Fibroblast of peridontal ligament (primary cell): ENCODE measurements around the gene GPR84.
A peak's percentile ranks its signal among the peaks of the same experiment; 100 is the strongest.
"Not testable (repeated sequence)": the region's sequence is repeated elsewhere in the genome, so short reads cannot be mapped to it uniquely, and the experiment has no call there.

Source experiments
- DNase-seq: peaks from one replicate; pipeline ENCODE4 v3.0.0-alpha.2; 2010; ENCODE audit errors: extremely low read depth

GPR84 gene

DNA sequence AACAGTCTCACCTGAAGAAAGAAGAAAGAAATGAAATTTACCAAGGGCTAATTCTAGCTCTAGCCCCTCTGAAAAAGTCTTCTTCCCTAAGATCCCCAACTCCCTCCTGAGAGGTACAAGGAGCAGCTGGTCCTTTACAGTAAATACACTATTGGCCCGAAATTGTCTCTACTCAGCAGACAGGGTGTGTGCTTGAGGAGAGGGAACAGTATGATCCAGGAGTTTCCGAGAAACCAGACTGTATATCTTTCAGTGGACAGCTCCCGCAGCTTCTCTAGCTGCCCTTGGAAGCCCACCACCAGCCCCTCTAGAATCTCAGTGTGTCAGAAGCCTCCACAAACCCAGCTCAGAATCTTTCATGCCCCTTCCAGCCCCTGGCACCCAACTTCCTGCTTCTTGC lies 8.1 kb downstream of the GPR84 start:
- DNase-seq, result no peak

DNA sequence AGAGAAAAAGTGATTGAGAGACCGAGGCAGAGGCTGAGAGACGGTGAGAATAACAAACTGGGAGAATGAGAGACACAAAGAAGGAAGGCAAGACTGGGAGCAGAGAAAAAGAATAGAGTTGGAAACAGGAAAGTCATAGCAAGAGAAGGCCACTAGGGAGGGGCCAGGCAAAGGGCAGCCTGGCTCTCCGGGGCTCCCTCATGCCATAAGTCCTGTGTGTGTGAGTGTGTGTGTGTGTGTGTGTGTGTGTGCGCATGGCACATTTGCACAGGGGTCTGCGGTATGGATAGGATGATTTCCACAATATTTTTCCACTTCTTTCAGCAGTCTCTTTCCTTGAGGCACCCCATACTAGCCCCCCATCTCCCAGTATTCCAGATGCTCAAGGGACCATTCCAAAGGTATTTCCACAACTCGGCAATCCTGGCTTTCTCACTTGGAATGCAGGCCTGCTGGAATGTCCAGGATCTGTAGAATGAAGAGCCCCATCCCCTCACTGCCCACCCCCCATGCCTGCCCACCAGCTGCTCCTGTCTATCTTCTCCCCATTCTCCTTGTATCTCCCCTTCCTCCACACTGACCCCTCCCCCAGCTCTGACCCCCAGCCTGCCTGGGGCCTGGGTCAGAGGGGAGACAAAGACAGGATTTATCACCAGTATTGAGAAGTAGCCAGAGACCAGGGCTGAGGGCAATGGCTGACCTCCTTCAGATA lies 9.0 kb downstream of the GPR84 start:
- DNase-seq, result no peak

DNA sequence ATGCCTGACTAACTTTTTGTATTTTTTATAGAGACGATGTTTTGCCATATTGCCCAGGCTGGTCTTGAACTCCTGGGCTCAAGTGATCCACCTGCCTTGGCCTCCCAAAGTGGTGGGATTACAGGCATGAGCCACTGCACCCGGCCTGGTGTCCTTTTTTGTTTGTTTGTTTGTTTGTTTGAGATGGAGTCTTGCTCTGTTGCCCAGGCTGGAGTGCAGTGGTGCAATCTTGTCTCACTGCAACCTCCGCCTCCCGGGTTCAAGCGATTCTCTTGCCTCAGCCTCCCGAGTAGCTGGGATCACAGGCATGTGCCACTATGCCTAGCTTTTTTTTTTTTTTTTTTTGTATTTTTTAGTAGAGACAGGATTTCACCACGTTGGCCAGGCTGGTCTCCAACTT lies 10.0 kb downstream of the GPR84 start:
- not testable (repeated sequence) for DNase-seq

DNA sequence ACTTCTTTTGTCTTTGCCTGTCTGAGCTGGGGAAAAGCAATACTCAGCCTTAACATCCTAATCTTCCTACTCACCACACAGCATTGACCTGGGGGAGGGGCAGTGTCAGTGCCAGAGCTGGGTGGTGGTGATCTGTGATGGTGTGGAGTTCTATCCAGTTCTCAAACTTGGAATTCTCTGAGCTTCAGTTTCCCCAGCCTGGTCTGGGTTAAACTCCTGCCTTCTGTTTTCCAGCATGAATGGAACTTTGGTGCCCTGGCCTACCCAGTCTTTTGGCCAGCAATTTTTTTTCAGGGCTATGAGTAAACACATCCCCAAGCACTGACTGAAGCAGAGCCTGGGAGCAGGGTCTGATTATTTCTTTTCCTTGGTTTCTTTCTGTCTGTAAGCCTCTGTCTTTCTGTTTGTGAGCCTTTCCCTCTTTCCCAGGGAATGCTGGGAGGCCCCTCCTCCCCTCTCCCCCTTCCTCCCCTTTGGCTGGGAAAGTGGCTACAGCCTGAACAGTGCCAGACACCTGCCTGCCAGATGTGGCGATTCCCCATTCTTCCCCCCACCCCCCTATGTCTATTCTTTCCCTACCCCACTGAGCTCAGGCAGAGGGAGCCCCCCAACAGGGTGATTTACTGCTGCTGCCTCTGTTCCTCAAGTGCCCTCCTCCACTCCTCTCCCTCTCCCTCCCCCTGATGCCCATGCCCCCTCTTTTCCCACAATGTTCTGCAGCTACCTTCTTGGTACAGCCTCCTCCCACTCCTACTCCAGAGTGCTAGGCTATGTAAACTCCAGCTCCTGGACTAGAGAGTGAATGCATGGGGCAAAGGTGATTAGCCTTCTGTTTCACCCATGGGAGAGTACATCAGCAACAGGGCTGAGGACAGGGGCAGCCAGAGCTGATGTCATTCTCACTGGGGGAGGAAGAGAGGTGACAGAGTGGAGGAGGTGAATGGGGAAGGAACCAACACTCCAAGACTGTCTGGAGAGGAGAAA lies 11.1 kb downstream of the GPR84 start:
- DNase-seq, result peak; percentile 59

DNA sequence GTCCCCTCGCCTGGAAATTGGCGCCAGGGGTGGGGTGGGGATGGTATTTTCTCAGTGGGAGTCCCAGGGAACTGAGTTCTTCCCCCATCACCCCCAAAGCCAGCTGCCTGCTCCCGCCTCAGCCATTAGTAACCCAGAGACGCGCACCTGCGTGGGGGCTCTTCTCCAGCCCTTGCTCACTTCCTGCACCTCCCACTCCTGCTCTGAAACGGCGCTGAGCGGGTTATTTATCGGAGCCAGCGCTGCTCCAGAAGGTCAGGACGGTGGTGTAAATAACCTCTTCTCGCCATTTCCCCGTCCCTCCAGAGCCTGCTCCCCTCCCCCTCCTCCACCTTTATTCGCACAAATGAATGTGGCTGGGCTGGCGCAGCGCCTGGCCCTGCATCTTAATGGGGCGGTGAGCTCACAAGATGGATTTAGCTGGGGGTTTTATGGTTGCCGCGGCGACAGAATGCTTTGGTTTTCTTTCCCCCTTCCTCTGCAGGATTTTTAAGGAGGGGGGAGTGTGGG lies 12.2 kb downstream of the GPR84 start:
- DNase-seq, result peak; percentile 48

DNA sequence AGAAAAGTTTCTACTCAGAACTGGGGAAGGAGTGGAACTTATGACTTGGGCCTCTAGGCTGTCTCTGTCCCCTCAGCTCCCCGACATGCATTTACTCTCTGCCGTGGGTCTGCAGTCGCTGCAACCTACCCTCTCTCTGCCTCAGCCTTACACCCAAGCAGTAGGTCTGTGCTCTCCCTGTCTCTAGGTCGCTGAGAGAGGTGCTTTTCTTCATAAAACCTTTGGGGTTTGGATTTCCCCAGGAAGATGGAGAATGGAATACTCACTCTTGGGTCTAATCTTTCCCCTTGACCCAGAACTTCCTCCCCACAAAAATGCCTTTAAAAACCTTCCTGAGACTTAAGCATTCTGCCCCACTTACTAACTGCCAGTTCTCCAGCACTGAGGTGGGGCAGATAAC lies 12.9 kb downstream of the GPR84 start:
- DNase-seq, result no peak

DNA sequence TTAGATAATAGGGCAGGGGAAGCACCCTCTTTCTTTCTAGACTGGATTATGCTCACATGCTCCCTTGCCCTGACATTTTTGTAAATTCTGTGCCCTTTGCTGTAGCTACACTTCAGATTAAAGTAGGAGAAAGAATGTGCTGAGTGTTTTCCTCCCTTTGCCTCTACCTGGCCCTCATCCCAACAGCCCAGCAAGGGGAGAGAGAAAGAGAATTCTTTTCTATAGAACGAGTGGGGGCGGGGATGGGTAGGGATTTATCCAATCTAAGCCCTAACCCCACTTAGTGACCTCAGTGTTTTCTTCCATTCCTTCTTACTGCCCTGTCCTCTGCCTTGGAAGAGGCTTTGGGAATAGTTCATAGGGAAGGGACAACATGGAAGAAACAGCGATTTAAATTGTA lies 13.5 kb downstream of the GPR84 start:
- DNase-seq, result no peak

DNA sequence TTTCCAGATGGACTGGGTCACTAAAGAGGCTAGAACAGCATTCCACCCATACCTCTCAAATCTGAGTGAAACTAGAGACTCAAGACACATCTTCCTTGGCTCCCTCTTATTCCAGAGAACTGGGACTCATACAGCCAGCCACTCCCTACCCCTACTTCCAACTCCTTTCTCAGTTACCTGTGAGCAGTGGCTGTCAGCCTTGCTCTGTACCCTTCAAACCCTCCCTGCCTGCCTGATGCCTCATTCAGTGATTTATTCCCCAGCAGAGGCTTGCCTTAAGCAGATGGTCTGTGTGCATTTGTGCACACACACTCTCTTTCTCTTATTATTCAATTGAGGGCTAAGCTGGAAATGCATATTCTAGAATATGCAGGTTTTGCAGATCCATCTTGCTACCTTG lies 14.6 kb downstream of the GPR84 start:
- no peak for DNase-seq

DNA sequence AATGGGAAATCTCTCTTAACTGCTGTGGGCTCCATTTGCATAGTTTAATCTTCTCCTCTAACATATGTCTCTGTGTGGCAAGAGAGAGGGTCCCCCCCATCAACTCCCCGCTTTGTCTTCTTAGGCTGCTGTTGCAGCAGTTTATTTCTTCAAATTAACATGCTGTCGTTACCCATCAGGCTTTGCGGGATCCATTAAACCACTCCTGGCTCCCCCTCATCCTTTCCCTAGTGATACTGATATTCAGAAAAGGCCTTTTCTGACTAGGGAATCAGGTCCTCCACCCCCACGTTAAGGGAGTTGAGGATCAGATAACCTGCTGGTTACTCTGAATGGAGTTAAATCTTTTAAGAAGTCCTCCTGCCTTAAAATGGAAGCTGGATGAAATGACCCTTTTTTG lies 15.2 kb downstream of the GPR84 start:
- no peak for DNase-seq

DNA sequence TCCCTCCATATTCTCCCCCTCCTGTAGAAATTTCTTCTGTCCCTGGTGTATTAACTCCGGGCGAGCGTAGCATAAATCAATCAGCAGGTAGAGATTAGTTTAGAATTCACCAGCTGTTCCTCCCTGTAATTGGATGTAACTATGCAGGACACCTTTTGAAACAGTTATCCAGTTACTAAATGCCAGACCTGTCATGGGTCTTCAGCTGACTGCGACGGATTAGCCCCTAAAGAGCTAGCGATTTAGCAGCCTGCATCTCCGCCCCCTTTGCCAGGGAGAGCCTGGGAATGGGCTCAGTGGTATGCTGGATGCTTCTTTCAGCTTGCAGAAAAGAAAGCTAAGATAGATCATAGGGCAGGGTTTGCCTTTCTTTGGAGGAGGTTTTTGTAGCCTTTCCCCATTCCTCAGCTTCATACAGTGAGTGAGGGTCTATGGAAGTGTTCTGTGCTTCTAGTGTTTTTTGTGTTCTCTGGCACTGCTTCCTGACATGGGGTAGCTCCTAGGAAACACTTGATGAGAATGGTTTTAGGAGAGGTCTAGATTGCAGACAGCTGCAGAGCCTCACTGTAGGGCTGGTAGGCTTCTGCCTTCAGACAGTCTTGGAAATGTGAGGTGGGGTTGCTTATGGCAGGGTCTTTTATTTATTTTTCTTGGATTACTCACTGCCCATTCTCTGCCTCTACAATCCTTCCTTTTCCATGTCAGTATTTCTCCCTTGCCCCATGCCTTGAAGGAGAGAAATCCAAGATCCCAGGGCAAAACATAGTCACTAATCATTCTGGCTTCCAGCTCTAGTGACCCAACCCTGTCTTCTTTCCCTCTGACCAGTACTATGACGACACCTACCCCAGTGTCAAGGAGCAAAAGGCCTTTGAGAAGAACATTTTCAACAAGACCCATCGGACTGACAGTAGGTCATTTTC lies 22.6 kb downstream of the GPR84 start:
- no peak for DNase-seq

DNA sequence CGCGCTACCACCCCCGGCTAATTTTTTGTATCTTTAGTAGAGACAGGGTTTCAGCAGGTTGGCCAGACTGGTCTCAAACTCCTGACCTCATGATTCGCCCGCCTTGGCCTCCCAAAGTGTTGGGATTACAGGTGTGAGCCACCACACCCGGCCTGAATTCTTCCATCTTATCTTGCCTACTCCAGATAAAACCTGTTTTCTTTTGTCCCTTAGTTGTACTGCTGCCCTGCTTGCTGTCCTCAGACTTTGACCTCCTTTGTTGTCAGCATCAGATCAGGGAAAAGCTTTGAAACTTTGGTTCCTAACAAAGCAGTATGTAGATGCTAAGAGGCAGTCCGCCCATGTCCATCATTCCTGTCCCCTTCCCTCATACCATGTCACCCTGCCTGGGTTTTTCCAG lies 23.4 kb downstream of the GPR84 start:
- no peak for DNase-seq

DNA sequence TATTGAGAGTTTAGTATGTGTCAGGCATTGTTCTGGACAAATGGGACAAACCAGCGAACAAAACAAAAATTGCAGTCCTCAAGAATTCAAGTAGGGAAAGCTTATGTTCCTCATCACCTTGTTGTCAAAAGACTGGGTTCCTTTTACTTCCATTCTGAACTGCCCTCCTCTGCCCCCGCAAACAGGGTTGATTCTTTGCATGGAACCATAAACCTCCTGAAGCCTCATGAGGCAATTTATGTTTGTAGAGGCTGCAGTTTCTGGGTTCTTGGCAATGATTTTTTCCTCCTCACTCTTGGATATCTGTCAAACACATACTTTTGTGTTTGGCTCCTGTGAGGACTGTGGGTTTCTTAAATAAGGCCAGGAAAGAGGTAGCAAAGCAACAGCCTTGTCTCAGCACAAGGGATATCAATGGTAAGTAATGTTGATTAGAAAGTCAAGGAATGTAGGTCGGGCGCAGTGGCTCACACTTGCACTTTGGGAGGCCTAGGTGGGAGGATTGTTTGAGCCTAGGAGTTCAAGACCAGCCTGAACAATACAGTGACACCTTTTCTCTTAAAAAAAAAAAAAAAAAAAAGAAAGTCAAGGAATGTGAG lies 25.5 kb downstream of the GPR84 start:
- DNase-seq, result peak; percentile 57

DNA sequence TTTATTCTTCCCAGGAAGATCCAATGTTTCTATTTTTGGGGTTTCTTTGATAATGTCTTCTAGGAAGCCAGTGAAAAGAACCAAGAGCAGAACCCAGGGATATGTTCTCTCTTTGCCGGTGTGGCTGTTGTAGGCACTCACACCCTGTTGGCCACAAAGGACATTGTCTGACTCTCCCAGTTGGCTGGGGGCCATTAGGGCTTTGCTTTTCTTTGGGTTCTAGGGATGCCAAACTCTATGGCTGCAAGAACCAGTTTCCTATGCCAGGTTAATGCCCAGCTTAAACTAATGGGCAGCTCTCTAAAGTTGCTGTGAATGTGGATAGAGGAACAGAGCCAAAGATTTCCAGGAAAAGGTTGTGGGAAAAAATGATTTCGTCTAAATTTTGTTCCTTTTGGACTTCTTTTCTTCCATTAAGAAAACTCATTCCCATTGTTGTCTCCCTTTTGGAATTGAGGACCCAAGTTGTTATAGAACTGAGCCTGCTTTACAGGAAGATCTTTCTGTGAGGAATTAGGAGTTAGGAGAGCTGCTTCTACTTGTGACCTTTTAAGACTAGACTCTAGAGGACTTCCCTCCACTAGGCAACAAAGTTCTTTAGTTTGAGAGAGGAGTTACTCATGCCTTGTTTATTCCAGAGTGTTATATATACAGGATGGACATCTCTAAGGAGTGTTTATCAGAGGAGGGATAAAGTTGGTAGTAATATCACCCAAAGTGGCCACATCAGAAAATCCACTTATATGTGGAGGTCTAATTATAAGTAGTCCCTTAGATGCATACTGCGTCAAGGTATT lies 26.2 kb downstream of the GPR84 start:
- DNase-seq, result peak; percentile 21

DNA sequence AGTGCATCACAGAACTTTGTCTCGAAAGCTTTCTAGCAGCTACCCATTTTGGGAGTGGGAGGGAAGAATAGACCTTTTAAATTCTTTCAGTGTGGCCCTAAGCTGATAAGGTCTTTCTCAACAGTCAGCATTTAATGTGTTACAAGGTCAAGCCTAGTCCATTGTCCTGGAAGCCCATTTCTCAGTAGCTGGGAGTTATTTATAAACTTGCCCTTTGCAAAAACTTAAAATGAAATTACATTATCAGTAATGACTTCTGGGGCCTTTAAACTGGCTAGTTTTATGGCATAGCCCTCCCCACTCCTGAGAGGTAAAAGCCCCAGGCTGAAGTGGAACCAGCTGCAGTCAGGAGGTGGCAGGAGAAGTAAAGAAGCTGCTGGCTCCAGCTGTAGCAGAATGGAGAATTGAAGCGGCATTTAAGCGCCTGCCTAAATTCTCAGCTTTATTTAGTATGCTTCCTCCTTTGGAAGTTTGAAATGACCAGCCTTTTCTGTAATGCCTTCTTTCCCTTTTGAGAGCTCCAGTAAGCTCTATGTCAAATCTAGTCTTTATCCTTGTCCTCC lies 26.9 kb downstream of the GPR84 start:
- peak; percentile 21 for DNase-seq

DNA sequence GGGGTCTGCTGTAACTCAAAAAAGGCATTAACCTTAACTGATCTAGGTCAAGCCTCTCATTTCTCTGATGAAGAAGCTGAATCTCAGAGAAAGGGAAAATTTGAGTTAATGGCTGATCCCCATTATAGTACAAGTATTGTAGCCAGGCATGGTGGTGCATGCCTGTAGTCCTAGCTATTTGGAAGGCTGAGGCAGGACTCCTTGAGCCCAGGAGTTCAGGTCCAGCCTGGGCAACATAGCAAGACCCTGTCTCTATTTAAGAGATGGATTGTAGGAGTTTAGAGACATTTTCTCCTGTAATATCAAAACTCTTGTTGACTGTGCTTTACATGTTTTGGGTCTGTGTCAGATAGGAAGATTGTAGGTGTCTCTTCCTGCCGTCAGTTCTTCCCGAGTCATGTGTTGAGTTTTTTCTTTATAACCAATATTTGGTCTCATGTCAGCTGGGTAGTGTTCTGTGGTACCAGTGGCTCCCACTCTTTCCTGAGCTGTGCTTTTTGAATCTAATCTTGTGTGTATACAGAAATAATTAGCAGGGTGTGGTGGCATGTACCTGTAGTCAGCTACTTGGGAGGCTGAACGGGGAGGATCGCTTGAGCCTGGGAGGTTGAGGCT lies 30.8 kb downstream of the GPR84 start:
- DNase-seq, result no peak

DNA sequence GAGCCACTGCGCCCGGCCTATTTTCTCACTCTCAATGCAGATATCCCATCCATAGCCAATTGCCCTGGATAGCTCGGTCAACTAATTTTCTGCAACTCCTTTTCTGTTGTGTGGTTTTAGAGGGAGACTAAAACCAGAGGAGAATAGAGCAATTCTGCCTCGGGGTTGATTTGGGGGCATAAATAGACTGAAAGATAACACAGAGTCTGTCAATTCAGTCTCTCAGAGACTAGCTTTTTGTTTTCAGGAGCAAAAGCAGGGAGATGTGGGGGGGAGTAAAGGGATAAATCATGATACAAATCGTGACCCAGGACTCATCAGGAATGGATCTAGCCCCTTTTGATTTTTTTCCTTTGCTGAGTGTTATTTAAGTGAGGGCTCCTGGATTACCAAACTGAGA lies 32.8 kb downstream of the GPR84 start:
- no peak for DNase-seq

DNA sequence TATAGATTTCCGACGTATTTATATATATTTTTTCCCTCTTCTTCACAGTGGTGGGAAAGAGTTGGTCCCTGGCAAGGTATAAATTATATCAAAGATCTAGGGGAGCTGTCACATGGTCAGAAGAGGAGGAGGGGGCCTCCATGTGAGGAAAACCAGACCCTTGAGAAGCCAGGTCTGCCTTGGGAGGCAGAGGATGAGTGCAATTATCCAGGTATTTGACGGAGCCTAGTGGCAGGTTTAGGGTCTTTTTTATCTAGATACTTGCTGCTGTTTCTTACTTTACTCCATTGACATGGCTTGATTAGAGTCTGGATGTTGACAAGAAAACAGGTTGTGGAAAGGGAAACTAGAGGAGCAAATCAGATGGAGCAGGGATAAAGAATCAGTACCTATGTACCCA lies 33.8 kb downstream of the GPR84 start:
- DNase-seq, result no peak

DNA sequence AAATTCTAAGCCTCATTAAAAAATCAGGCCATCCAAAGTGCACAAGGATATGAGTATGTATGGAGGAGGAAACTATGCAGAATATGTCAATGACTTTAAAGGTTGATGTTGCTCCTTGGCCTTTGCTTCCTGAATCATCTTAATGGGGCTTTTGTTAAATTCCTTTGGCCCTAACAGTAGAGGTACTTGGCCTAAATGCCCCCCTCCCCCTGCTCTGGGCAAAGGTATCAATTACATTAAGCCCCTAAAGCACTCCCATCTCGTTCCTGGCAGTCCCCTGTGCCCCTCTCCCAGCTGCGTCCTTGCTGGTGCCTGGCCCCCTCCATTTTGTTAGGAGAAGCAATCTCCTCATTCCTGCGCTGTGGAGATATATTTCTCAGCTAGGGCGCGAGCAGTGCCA lies 34.5 kb downstream of the GPR84 start:
- no peak for DNase-seq

DNA sequence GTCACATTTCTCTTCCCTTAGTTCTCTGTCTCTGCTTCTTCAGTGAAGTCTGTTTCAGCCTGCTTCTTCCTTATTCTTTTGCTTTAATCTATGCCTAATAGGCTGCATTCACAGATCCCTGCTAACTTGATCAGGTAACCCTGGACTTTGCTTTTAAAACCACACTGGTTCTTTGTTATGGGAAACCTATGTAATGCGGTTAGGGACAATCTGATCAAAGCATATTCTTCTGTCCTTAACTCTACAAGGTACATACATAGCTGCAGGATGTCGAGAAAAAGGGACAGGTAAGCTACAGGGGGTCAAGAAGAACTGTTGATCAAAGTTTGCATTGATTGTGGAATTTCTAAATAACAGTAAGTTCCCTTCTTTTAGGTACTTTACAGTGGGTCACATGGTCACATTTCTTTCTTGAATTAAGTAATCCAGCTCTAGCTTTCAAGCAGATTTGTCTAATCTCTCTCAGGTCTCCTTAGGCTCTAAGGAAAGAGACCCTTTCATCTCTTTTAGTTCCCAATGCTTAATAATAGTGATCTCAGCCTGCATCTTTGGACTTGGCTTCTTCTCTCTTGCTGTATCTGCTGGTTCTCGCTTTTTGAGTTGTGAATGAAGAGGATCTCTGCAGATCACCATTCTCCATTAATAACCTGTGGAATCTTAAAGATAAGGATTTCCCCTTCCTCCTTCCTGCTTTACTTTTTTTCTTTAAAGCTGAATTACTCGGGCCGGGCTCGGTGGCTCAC lies 35.5 kb downstream of the GPR84 start:
- DNase-seq, result no peak
